ENCODE results near the gene GCKR.

- TF ChIP-seq CTCF (IDR thresholded peaks at IDR 0.05), result no peak
- TF ChIP-seq POLR2A (IDR thresholded peaks at IDR 0.05), result no peak
Observed at GRCh38 chr2:27518113-27518781, 21.6 kb downstream of the GCKR start.
